Activated B cell treated with CpG ODN at 0.5 μM for 24 hours (primary cell): ENCODE results near the gene C16orf78. TPM values are rescaled to one million over a fixed set of nuclear protein-coding genes. Genes with fewer than 3 reads are reported as not detected.

Experiments used
- ATAC-seq: fragments of 200-7000 bp; cut with Tn5 transposase; one replicate; pipeline ENCODE4 v1.10.0; 2021; ENCODE audit warnings: low read depth, mild to moderate bottlenecking, moderate library complexity
- CTCF ChIA-PET: fragments of 350-600 bp; sonication (Branson Sonifier 250); formaldehyde crosslinking; loops from one replicate; lab custom pipeline; 2021; ENCODE audit warnings: antibody characterized with exemption; lab: Charles Lee
- POLR2A ChIA-PET: fragments of 350-600 bp; sonication (Branson Sonifier 250); formaldehyde crosslinking; loops from one replicate; lab custom pipeline; 2021; ENCODE audit warnings: antibody characterized with exemption; lab: Charles Lee
- DNase-seq: peaks from one replicate; pipeline ENCODE4 v3.0.0; 2022
- H3K27ac Mint-ChIP-seq: one replicate; pipeline ENCODE4 v1.8.0; 2020; ENCODE audit warnings: mixed read lengths
- H3K27me3 Mint-ChIP-seq: one replicate; pipeline ENCODE4 v1.8.0; 2021; ENCODE audit warnings: mixed read lengths
- H3K36me3 Mint-ChIP-seq: one replicate; pipeline ENCODE4 v1.8.0; 2021; ENCODE audit warnings: low read depth, mixed read lengths
- H3K4me1 Mint-ChIP-seq: one replicate; pipeline ENCODE4 v1.8.0; 2021; ENCODE audit warnings: mixed read lengths
- H3K4me3 Mint-ChIP-seq: one replicate; pipeline ENCODE4 v1.8.0; 2020; ENCODE audit warnings: mild to moderate bottlenecking, mixed read lengths
- H3K9me3 Mint-ChIP-seq: one replicate; pipeline ENCODE4 v1.8.0; 2020; ENCODE audit warnings: mixed read lengths
- intact Hi-C: fragments of 100-400 bp; cut with micrococcal nuclease; formaldehyde crosslinking; loops from one replicate; pipeline ENCODE4 v1.15.1; 2024
- total RNA-seq: library from RNA; stranded (reverse); gene quantifications from 2 replicates; pipeline ENCODE4 v1.2.3, GENCODE V29; 2022
- TF ChIP-seq, protein P1 (sequence below): fragments of 200-600 bp; IDR thresholded peaks from one replicate; pipeline ENCODE4 v1.8.0; 2022; ENCODE audit warnings: antibody characterized with exemption, mild to moderate bottlenecking

Gene C16orf78
- total RNA-seq, 1 donor from 2014 or later, result not detected

DNA sequence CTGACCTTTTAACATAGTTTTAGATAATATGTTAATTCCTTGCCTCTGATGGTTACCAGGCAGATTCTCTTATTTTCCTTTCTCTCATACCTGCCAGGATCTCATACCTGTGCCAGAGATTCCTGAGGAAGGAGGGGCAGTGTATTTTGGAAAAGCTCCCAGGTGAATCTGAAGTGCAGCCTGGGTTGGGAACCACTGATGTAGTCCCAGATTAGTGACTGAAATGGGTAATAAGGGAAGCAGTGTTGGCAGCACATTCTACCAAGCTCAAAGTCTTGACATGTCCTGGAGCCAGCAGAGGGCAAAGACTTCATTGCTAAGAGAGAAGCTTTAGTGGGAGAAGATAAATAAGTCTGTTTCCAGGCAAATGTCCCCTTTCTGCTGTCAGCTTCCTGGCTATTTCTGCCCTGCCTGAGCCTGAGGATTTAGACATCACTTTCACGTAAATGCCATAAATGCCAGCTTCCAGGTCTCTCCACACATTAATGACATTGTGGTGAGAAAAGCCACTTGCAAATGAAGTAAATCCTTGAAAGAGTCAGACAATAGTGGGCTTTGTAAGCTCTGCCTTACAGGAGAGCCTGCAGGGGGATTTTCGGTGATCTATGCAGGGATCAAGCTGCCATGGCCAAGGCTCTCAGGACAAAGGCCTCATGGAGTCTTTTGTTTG, 40.9 kb upstream of the C16orf78 start:
- no peaks in the 10 kb centered on the region for H3K9me3 Mint-ChIP-seq
- DNase-seq, result no peak
- ChIA-PET POLR2A (no interaction called here), CTCF (interaction anchor here (0.8 kb wide), 1 partner anchor 12 kb away, joined by 3 read pairs; no protein-coding TSS in a partner anchor)
- no peak overlapping the region for H3K4me3 Mint-ChIP-seq
- intact Hi-C loops, result no loop called here
- H3K36me3 Mint-ChIP-seq, result no peaks in the 10 kb centered on the region
- H3K27ac Mint-ChIP-seq, result no peak overlapping the region
- H3K4me1 Mint-ChIP-seq, result no peaks in the 10 kb centered on the region
- ATAC-seq, result no peak
- TF ChIP-seq, protein P1, sequence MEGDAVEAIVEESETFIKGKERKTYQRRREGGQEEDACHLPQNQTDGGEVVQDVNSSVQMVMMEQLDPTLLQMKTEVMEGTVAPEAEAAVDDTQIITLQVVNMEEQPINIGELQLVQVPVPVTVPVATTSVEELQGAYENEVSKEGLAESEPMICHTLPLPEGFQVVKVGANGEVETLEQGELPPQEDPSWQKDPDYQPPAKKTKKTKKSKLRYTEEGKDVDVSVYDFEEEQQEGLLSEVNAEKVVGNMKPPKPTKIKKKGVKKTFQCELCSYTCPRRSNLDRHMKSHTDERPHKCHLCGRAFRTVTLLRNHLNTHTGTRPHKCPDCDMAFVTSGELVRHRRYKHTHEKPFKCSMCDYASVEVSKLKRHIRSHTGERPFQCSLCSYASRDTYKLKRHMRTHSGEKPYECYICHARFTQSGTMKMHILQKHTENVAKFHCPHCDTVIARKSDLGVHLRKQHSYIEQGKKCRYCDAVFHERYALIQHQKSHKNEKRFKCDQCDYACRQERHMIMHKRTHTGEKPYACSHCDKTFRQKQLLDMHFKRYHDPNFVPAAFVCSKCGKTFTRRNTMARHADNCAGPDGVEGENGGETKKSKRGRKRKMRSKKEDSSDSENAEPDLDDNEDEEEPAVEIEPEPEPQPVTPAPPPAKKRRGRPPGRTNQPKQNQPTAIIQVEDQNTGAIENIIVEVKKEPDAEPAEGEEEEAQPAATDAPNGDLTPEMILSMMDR, result no peak
- H3K27me3 Mint-ChIP-seq, result peaks cover 8% of the 10 kb centered on the region

DNA sequence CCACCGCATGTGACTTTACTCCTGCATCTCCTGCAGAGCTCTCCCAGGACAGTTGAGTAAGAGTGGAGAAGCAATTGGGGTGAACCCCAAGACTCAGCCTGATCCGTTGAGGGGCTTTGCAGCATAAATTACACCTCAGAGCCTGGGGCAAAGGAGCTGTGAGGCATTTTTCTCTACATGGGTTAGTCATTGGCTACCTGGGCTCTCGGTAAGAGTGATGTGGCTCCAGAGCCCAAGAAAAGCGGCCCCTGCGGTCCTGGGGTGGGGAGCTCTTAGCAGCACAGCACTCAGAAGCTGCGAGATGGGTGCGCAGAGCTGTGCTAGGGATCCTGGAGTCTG, 40.4 kb upstream of the C16orf78 start:
- TF ChIP-seq, protein P1, result no peak
- ChIA-PET CTCF (interaction anchor here (0.8 kb wide), 1 partner anchor 12 kb away, joined by 3 read pairs; no protein-coding TSS in a partner anchor), POLR2A (no interaction called here)
- no peak overlapping the region for H3K27ac Mint-ChIP-seq
- no peak for ATAC-seq
- H3K36me3 Mint-ChIP-seq, result no peaks in the 10 kb centered on the region
- no peak overlapping the region for H3K4me3 Mint-ChIP-seq
- no peaks in the 10 kb centered on the region for H3K4me1 Mint-ChIP-seq
- H3K9me3 Mint-ChIP-seq, result no peaks in the 10 kb centered on the region
- DNase-seq, result no peak
- intact Hi-C loops, result no loop called here
- peaks cover 8% of the 10 kb centered on the region for H3K27me3 Mint-ChIP-seq

DNA sequence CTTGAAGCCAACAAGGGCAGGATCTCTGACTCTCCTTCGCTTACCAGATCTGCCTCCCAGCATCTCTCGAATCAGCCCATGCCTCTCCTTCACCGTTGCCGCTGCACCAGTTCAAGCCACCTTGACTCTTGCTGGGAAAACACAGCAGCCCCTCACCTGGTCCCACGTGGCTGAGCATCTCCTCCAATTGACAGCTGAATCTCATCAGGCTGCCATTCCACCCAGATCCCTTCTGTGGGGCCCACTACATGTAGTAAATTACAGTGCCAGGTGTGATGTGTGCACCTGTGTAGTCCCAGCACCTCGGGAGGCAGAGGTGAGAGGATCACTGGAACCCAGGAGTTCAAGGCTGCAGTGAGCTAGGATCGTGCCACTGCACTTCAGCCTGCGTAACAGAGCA, 37.8 kb upstream of the C16orf78 start:
- intact Hi-C loops, result no loop called here
- Mint-ChIP-seq H3K4me3 (no peak overlapping the region), H3K27ac (no peak overlapping the region), H3K9me3 (no peaks in the 10 kb centered on the region), H3K27me3 (peaks cover 14% of the 10 kb centered on the region), H3K4me1 (no peaks in the 10 kb centered on the region), H3K36me3 (no peaks in the 10 kb centered on the region)
- CTCF ChIA-PET, result no interaction called here
- DNase-seq (no peak), ATAC-seq (no peak)
- TF ChIP-seq, protein P1, result no peak
- POLR2A ChIA-PET, result no interaction called here

DNA sequence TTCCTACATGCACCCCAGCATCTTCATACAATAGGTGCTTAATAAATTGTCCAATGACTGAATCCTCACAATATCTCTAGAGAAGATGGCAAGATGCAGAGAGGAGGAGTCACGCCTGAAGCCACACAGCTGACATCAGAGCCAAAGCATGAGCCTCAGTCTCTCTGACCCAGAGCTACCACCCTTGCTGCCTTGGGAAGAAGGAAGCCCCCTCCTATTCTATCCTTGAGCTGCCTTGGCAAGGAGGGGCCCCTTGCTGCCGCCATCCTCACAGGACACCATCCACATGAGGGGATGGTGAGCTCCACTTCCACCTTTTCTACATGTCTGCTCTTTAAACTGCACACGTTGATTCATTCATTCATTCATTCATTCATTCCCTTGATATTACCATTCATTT, 37.0 kb upstream of the C16orf78 start:
- ATAC-seq (no peak), DNase-seq (no peak)
- no peak overlapping the region for H3K27ac Mint-ChIP-seq
- H3K4me3 Mint-ChIP-seq, result no peak overlapping the region
- ChIA-PET POLR2A (no interaction called here), CTCF (no interaction called here)
- H3K4me1 Mint-ChIP-seq, result no peaks in the 10 kb centered on the region
- TF ChIP-seq, protein P1, result no peak
- intact Hi-C loops, result no loop called here
- H3K9me3 Mint-ChIP-seq, result no peaks in the 10 kb centered on the region
- peaks cover 14% of the 10 kb centered on the region for H3K27me3 Mint-ChIP-seq
- no peaks in the 10 kb centered on the region for H3K36me3 Mint-ChIP-seq

DNA sequence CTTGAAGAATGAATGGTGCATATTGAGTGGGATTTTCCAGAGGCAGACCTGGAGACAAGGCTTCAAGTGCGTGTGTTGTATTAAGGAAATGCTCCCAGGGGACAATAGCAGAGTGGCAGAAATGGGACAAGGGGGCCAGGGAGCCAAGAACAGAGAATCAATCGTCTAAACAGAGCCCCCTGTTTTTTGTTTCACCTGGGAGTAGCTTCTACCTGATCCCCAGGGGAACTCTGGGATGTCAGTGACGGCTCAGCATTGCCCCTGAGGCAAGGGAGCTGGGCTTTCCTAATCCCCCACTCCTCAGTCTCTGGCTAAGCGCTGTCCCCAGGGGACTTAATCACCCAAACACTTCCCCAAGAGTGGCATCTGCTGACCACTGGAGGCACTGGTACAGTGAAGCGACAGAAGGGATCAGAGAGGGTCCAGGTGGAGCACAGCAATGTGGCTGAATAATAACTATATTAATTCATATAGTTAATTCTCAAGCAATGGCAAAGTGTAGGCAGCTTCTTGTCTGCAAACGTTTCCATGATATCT, 35.7 kb upstream of the C16orf78 start:
- no peak overlapping the region for H3K4me3 Mint-ChIP-seq
- ATAC-seq (no peak), DNase-seq (no peak)
- H3K4me1 Mint-ChIP-seq, result no peaks in the 10 kb centered on the region
- ChIA-PET POLR2A (no interaction called here), CTCF (interaction anchor here (0.7 kb wide), 1 partner anchor 490 kb away, joined by 3 read pairs; no protein-coding TSS in a partner anchor)
- no peaks in the 10 kb centered on the region for H3K9me3 Mint-ChIP-seq
- TF ChIP-seq, protein P1, result no peak
- H3K27ac Mint-ChIP-seq, result no peak overlapping the region
- H3K36me3 Mint-ChIP-seq, result no peaks in the 10 kb centered on the region
- H3K27me3 Mint-ChIP-seq, result peaks cover 12% of the 10 kb centered on the region
- intact Hi-C loops, result no loop called here
